Bladder microvascular endothelial cell (primary cell): ENCODE results near the gene TRIOBP. TPM values are rescaled to one million over a fixed set of nuclear protein-coding genes. Genes with fewer than 3 reads are reported as not detected.

ENCODE experiments used
- total RNA-seq: library from RNA; depleted of rRNA; stranded (reverse); fragments of >200 nt; gene quantifications from 2 replicates; pipeline ENCODE4 v1.2.3, GENCODE V29; 2014

TRIOBP gene
- 85.0 and 210 TPM in 2 replicates for total RNA-seq

DNA sequence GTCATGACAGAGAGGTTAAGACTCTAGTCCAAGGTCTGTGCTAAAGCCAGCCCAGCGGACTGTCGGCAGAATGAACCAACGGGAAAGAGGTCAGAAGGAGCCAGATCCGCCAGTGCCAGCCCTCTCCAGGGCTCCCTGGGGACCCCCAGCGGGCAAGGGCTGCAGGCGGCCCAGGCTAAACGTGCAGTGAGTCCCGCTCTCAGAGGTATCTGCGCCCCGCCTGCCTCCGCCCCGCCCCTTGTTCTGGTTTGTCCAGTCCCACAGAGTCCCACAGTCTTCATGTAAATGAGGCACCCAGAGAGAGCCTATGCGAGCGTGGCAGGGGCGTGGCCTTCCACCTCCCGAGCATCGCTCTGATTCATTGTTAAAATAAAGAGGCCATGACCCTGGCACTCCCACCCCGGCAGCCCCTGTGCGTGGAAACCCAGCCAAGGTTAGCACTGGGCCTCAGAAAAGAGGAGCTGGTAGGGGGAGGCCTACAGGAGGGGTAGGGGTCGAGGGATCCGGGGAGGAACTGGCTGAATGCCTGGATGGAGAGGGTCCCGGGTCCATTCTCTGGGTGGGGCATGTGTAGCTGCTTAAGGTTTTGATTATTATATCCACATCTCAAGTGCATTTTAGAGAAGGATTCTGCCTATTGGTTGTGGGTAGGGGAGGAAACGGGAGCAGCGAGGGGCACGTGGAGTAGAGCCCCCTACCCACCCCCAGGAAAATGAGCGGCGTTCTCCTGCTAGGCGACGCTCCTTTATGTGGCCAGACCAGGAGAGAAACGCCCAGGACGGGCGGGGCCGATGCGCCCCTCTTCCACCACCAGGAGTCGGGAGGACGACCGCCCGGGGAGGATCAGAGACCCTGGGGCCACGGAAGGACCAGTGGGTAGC, at the start of gene TRIOBP:
TRIOBP (plus strand) TSS at position 392 of the 881 bp plus-strand sequence. CDS start 4,318 bp downstream, outside the sequence.

DNA sequence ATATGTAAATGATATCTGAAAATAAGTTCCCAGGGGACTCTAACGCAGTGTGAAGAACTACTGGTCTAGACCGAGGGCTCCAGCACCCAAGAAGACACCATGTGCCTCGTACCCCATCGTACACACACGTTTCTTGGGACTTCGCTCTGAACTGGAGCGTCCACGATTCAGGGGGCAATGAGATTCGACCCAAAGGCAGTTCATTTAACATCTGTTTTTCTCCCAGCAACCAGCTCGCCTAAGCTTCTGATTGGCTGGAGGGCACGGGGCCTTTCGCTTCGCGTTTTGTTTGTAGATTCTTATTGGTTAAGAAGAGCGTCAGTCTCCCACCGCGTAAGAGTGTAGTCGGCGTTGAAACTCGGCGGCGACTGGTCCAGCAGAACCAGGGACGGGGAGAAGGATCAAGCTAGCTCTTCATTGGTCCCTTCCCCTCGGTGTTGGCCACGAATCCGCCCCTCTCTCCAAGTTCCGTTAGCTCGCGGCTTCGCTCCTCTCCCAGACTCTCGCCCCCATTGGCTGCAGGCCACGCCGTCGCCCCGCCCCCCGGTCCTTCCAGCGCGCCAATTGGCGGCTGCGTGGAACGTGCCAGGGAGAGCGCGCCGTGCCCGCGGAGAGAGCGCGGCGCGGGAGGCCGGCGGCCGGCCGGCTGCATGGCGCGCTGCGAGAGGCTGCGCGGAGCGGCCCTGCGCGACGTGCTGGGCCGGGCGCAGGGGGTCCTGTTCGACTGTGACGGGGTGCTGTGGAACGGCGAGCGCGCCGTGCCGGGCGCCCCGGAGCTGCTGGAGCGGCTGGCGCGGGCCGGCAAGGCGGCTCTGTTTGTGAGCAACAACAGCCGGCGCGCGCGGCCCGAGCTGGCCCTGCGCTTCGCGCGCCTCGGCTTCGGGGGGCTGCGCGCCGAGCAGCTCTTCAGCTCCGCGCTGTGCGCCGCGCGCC, 38.4 kb upstream of the TRIOBP start, which contains the start of gene PDXP:
PDXP (plus strand) TSS at position 591 of the 933 bp plus-strand sequence; CDS start at position 651, 60 bp downstream.

GRCh38 chr22:37674951-37675929, 21.6 kb upstream of the TRIOBP start, which contains the start of gene LGALS1:
Gene LGALS1 (plus strand): TSS chr22:37675636. CDS start chr22:37675703, 67 bp downstream.

DNA sequence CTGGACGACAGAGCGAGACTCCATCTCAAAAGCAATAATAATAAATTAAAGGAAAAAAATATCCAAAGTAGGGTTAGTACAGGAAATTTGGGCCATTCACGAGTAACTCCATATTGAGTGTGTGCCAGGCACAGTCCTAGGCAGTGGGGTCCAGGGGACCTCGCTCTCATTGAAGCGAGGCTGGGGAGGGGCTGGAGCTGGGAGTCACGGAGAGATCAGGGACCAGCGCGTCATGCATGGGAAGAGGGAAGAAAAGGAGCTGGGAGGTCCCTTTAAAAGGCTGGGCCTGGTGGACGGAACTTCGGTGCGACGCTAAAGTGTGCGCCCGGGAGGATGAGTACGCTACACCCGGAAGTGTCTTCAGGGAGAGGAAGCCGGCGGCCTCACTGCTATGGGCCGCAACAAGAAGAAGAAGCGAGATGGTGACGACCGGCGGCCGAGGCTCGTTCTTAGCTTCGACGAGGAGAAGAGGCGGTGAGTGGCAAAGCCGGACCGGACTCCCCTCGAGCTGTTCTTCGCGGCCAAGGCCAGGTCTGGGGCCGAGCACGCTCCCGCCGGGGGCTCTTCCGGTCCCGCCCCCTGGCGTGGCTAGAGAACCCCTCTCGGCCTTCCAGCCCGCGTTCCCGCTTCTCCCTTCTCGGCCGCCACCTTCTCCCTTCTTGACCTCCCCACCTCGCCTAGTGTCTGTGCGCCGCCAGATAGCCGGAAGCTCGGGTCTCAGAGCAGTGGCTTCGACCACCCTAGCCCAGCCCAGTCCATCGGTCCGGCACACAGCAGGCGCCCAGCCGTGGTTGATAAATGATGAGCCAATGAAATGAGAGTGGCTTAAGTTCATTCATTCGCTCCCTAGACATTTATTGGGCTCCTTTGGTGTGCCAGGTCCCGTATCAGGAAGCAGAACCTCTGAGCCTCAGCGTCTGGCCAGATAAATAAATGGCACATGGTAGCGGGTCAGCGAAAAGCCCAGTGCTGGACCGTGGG, 10.6 kb upstream of the TRIOBP start, which contains the start of gene NOL12:
NOL12 (plus strand) TSS at position 342 of the 981 bp plus-strand sequence; CDS start at position 392, 50 bp downstream.

DNA sequence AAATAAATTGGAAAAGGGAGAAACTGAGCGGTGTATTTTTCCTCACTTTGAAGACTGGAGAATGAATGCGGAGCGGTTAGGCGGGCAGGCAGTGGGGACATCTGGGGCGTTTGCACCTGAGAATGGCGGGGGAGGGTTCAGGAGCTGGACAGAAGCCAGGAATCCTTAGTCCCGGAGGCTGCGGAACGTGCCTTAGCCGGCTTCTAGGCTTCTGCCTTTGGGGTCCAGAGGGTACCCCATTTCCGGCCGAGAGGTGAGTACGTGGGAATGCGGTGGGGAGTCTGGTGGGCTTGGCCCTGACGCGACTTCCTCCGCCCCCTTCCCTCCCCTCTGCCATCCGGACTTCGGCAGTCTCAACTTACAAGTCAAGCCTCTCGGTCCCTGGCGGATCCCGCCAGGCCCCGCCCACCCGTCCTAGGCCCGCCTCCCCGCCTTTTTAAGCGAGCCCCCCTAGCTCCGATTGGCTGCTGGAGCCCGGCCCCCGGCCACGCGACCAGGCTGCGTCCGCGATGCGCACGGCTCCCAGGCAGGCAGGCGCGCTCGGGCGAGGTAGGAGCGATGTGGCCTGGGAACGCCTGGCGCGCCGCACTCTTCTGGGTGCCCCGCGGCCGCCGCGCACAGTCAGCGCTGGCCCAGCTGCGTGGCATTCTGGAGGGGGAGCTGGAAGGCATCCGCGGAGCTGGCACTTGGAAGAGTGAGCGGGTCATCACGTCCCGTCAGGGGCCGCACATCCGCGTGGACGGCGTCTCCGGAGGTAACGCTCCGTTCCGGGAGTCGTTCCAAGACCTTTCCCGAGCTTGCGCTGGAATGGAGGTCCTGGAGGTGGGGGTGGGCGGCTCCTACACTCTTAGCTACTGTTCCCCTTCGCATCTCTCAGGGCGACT, 110.8 kb downstream of the TRIOBP start, which contains the start of gene GCAT:
GCAT (plus strand) TSS at position 525 of the 884 bp plus-strand sequence; CDS start at position 559, 34 bp downstream.

DNA sequence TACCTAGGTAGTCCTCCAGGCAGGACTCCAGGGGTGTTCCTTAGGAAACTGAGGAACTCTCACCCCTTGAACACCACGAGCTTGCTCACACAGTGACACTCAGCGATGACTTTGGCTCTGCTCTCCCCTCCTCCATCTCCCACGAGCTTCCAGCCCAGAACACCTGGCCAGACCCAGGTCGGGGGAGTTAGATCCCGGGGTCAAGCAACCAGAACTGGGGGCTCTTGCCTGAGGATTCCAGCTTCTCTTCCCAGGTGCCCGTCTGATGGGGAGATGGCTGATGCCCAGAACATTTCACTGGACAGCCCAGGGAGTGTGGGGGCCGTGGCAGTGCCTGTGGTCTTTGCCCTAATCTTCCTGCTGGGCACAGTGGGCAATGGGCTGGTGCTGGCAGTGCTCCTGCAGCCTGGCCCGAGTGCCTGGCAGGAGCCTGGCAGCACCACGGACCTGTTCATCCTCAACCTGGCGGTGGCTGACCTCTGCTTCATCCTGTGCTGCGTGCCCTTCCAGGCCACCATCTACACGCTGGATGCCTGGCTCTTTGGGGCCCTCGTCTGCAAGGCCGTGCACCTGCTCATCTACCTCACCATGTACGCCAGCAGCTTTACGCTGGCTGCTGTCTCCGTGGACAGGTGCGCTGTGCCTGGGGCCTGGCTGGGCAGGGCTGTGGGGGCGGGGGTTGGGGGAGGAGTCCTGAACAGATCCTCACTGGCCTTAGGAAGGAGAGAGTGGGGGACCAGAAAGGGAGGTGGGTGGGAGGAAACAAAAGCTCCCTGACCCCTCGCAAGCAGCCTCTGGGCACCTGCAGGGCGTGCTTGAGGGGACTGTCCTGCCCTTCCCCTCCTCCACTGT, 126.5 kb downstream of the TRIOBP start, which contains the start of gene GALR3:
GALR3 (plus strand) TSS at position 249 of the 852 bp plus-strand sequence; CDS start at position 274, 25 bp downstream.

Other genes starting within 250 kb of the TRIOBP start
- gene MFNG, start 210.7 kb upstream of the TRIOBP start, total RNA-seq = 82.4 and 129 TPM in 2 replicates
- gene CARD10, start 177.6 kb upstream of the TRIOBP start, total RNA-seq = 29.6 and 37.2 TPM in 2 replicates
- 13.3 and 18.5 TPM in 2 replicates for gene CDC42EP1, start 136.6 kb upstream of the TRIOBP start, total RNA-seq
- not detected in 2 replicates for gene LGALS2, start 117.0 kb upstream of the TRIOBP start, total RNA-seq
- 25.4 and 50.4 TPM in 2 replicates for gene GGA1, start 88.2 kb upstream of the TRIOBP start, total RNA-seq
- gene SH3BP1, start 57.4 kb upstream of the TRIOBP start, total RNA-seq = 0.16 and 1.8 TPM in 2 replicates
- 4.9 and 8.4 TPM in 2 replicates for gene PDXP, start 38.3 kb upstream of the TRIOBP start, total RNA-seq
- 4,257 and 8,992 TPM in 2 replicates for gene LGALS1, start 21.4 kb upstream of the TRIOBP start, total RNA-seq
- gene NOL12, start 10.7 kb upstream of the TRIOBP start, total RNA-seq = 23.2 and 26.6 TPM in 2 replicates
- 14.2 and 34.6 TPM in 2 replicates for gene GCAT, start 110.9 kb downstream of the TRIOBP start, total RNA-seq
- gene GALR3, start 126.3 kb downstream of the TRIOBP start, total RNA-seq = not detected in 2 replicates
- 17.2 and 25.2 TPM in 2 replicates for gene ANKRD54, start 147.3 kb downstream of the TRIOBP start, total RNA-seq
- 235 and 342 TPM in 2 replicates for gene EIF3L, start 152.4 kb downstream of the TRIOBP start, total RNA-seq
- 22.3 and 71.9 TPM in 2 replicates for gene MICALL1, start 209.2 kb downstream of the TRIOBP start, total RNA-seq